Caki2 (cell line): Measurements from ENCODE around the gene VEGFB. TPM values are rescaled to one million over a fixed set of nuclear protein-coding genes. Genes with fewer than 3 reads are reported as not detected.
A peak's percentile ranks its signal among the peaks of the same experiment; 100 is the strongest.

Experiments used
- DNase-seq: peaks from one replicate; pipeline ENCODE4 v3.0.0-alpha.2; 2015; ENCODE audit warnings: low read depth
- in situ Hi-C: cut with HindIII; loops from 2 replicates; pipeline ENCODE4 v1.10.0; 2016; ENCODE audit warnings: low sequenced_read_pairs, low pct_unique_long_range_greater_than_20kb, mixed read lengths
- total RNA-seq: library from RNA; depleted of rRNA; stranded (reverse); fragments of >200 nt; shearing (Covaris generic); gene quantifications from 2 replicates; pipeline ENCODE4 v1.2.3, GENCODE V29; 2014; ENCODE audit warnings: low replicate concordance; rRNA removed

VEGFB gene, protein sequence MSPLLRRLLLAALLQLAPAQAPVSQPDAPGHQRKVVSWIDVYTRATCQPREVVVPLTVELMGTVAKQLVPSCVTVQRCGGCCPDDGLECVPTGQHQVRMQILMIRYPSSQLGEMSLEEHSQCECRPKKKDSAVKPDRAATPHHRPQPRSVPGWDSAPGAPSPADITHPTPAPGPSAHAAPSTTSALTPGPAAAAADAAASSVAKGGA
- total RNA-seq, result 52.8 and 66.2 TPM in 2 replicates

DNA sequence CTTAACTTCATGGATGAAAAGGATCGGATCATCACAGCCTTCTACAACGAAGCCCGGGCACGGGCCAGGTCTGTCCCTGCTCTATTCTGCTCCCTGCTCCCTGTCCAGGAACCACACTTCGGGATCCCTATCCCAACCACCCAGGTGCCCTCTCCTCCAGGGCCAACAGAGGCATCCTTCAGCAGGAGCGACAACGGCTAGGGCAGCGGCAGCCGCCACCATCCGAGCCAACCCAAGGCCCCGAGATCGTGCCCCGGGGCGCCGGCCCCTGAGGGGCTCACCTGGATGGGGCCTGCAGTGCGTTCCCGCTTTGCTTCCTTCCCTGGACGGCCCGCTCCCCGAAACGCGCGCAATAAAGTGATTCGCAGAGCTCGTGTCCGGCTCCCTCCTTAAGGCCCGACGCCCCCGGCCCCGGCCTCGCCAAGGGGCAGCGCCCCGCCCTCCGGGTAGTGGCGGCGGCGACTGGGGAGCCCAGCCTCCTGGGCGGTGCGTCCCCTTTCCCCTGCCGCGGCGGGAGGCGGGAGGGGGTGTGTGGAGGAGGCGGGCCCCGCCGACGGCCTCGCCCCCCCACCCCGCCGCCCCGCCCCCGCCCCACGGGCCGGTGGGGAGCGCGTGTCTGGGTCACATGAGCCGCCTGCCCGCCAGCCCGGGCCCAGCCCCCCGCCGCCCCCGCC is at the start of gene VEGFB:
Gene VEGFB, plus strand, starts transcription at position 672 of the 674 bp plus-strand sequence. CDS start 250 bp downstream, outside the sequence.
- peak; percentile 54 for DNase-seq
- in situ Hi-C loops, result no loop called here

DNA sequence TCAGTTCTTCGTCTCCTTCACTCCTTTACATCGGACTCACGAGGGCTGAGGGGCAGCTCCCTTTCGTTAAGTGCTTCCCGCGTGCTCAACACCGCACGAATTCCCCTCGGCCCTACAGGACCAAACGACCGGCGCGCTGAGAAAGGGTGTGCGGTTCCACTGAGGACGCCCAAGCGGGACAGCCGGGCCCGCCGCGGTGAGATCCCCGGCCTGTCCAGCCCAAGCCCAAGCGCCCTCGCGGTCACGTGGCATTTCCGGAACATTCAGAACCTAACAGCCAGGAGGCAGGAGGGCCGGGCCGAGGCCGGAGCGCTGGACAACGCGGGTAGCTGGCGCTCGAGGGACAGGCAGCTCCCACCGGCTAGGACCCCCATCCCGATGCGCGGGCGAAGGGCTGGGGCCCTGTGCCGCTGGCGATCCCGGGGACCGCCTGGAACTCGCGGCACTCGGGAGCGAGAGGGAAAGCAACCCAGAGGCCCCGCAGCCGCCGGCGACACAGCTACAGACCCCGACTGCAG is 49.1 kb upstream of the VEGFB start:
- in situ Hi-C loops, result no loop called here
- DNase-seq, result no peak

DNA sequence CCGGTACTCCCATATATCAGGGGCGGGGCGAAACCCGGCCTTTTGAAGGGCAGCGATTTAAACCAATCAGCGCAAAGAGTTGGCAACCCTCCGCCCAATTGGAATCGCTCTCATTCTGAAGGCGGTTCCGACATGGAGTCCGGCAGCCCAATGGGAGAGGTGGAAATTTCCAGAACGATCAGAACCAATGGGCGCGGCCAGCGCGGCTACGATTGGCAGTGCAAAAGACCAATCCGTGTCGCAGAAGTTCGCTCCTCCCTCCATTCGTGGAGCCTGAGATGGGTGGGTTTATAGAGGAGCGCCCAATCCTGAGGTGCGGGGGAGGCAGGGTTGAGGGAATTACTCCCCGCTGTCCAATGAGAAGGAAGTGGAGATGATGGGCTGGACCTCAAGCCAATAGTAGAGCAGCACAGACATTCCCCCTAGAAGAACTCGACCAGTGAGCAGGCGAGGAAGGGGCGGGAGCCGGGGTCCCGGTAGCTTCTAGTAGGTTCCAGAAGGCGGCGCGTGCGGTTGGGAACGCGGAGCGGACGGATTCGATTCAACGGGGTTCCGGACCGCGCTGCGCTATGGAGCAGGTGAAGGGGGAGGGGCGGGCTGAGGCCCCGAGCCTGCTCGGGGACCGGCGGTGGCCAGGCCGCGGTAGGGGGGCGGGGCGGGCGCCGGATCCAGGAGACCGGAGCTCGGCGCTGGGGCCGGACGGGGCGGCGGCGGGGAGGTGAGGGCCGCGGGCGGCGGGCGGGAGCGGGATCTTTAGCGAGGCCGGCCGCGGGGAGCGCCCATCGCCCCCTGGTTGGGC is 48.5 kb upstream of the VEGFB start, which contains the start of gene STIP1:
Gene STIP1, plus strand, starts transcription at position 479 of the 799 bp plus-strand sequence. Its CDS starts 91 bp downstream, at position 570.
- in situ Hi-C loops, result no loop called here
- peak; percentile 100 for DNase-seq

DNA sequence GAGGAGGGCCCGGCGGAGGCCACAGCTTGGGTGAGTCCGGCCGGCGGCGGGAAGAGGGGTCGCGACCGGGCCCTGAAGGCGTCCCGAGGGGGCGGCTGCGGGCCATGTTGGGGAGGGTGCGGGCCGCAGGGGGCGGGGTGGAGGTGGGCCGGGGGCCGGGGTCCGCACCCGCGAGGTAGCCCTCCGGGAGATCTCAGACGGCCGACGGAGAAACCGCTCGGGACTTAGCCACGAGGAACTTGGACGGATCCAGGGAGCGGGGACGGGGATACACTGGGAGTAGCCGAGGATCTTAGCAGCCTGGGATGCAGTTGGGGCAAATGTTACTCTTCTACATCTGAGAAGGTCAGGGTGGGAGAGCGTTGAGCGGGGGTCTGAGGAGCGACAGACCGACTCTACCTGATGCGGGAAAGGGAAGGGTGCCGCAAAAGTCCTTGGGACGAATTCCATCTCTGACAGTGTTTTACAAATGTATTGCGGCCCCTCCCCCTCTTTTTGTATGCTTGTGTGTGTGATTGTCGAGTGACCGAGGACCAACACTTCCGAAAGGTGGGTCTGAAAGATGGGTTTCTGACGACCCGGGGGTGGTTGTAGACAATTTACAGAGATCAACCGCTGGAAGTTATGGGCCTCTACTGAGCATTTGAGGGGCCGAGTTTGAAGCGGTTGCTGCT is 47.8 kb upstream of the VEGFB start:
- DNase-seq, result peak; percentile 22
- in situ Hi-C loops, result no loop called here

DNA sequence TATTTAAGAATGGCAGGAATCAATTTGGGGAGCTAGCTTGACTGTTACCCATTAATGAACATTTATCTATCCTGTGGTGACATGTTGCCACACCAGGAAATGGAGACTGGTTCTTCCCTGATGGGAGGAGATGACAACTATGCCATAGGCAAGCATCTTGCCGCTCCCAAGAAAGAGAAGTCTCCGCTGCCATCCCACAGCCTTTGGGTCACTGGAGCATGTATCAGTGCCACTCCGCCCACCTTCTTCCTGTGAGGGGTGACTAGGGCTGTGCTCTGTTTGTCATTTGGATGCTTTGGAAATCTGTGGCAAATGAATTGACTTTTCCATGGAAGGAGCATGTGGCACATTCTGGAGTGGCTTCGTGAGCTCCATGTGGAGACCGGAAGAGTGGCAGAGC is 42.0 kb upstream of the VEGFB start:
- no peak for DNase-seq
- in situ Hi-C loops, result no loop called here

DNA sequence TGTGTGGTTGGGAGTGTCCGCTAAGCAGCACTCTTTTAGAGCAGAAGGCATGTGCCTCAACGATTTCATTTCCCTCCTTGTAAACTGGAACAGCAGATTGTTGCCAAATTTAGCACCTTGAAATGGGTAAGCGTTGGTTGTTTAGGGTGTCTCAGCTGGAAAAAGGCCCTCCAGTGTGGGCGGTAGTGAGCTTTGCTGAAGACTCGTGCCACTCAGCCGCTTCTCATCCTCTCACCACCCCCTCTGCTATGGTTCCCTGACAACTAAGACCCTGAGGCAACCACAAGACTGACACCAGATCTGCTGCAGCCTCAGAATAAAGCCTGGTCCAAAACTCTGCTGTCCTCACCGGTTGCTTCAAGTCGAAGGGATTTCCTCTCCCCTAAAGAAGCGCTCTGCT is 37.8 kb upstream of the VEGFB start:
- no peak for DNase-seq
- in situ Hi-C loops, result no loop called here

DNA sequence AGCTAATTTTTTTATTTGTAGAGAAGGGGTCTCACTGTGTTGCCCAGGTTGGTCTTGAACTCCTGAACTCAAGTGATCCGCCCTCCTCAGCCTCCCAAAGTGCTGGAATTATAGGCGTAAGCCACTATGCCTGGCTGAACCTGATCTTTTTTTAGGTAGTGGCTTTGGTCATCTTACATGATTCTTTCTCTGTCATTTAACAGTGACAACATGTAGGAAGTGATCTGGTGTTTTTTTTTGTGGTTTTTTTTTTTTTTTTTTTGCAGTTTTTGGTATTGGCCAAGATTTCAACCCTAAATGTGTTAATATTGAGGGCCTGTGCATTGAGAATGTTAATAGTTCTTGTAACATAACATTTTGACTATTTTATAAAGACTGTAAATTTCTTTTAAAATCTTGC is 35.9 kb upstream of the VEGFB start:
- DNase-seq, result no peak
- in situ Hi-C loops, result no loop called here

DNA sequence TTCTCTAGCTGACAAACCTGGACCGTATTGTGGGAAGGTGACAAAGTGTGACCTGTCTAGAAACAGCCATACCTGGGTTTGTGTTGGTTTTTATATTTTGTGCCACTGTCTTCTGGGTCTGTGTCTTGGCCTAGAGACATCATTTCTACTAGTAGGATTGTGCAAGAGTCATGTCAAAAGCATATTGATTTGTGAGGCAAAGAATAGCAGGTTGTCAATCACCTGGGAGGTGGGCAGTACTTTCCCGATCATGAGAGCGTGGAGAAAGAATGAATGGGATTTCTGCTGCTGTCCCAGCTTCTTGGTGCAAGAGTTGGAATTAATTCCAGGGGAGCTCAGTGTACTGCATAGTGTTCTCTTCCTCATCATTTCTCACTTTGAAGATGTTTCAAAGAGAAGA is 32.8 kb upstream of the VEGFB start:
- no peak for DNase-seq
- in situ Hi-C loops, result no loop called here

DNA sequence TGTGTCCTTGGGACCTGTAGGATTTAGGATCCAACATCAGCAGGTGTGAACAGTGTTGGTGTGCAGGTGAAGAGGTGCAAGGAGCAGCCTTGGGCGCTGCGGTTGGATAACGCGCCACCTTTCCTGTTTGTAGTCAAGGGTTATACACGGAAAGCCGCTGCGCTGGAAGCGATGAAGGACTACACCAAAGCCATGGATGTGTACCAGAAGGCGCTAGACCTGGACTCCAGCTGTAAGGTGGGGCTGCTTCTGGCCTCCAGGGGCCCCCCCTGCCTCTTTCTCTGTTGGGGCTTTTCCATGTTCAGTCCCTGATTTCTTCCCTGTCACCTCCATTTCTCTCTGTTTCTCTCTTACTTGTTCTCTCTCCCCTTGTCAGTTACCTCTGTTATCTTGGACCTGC is 31.4 kb upstream of the VEGFB start:
- no peak for DNase-seq
- in situ Hi-C loops, result no loop called here

DNA sequence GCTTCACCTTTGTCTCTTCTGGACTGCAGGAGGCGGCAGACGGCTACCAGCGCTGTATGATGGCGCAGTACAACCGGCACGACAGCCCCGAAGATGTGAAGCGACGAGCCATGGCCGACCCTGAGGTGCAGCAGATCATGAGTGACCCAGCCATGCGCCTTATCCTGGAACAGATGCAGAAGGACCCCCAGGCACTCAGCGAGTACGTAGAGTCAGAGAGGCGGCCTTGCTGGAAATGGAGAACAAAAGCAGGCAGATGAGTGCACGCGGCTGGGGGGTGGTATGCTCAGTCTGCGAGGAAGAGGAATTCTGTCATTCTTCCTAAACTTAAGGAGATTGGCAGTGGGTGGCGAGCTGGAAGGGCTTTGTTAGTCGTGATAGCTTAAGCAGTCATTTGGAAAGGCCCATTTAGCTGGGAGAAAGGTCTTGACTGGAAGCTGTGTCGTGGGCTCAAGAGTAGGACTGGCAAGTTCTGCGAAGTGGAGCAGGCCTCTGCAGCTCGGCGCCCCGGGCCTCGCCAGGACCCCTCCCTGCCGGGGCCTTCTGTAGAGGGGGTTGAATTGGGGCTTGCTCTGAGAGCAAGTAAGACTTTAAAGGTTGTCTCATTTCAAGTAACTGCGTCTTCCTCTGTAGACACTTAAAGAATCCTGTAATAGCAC is 30.8 kb upstream of the VEGFB start:
- in situ Hi-C loops, result no loop called here

DNA sequence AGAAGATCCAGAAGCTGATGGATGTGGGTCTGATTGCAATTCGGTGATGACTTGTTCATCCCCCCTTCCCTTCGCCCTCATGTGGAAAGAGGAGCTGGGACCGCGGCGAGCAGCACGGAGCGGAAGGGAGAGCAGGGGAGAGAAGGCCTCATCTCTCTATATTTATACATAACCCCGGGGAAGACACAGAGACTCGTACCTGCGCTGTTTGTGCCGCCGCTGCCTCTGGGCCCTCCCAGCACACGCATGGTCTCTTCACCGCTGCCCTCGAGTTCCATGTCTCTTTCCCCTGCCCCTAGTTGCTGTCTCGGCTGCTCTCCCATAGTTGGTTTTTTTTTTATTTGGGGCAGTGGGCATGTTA is 30.3 kb upstream of the VEGFB start:
- in situ Hi-C loops, result no loop called here

More for the DNA sequence above, 30.8 kb upstream of the VEGFB start:
- DNase-seq, result no peak

DNA sequence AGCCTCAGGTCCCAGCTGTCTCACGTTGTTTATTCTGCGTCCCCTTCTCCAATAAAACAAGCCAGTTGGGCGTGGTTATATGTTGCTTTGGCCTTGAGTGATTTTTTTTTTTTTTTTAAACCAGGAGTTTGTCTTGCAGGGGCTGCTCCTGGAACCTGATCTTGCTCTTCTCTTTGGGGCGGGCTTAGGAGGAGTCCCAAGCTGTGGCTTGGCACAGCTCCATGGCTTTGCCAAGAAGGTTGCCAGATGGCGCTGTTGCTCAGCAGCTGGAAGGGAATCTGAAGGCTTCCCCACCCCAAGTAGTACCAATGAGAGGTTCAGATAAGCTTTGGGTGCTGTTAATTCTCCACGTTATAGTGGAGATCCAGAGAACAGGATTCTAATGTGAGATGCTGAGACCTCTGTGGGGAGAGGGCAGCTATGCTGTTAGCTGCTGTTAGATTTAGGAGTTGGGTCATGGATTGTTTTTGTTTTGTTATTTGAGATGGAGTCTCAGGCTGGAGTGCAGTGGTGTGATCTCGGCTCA is 29.9 kb upstream of the VEGFB start:
- in situ Hi-C loops, result no loop called here
- peak; percentile 82 for DNase-seq

More for the DNA sequence above, 30.3 kb upstream of the VEGFB start:
- DNase-seq, result no peak

DNA sequence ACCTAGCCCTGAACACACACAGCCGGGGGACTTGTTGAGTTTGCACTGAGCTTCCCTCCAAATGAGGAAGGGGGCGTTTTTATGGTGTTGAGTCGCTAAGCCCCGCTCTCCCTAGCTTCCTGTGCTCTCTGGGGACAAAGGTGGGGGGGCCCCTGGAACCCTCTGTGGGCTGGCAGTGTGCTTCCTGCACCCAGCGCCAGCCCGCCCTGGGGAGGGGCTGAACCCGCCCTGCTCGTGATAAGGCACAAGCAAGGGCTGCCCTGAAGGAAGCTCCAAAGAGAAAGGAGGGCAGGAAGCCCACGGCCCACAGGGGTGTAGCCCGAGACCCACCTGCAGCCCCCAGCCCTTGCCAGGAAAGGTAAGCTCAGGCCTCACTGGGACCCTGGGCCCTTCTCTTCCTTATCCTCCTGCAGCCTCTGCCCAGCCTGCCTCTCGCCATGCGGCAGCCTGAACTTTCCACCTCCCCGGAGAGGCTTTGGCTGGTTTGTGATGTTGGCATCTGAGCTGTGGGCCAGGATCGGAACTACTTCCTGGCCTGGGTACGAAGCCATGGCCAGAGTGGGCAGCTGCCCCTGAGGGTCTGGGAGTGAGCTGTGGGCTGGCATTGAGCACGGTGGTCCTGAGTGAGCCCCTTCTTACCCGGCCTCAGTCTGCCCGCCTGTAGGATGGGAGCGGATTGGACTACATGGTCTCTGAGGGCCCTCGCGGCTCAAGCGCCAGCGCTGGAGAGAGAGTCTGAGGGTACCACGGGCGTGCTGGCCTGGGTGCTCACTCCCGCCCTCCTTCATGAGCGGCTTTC is 27.7 kb upstream of the VEGFB start, which contains the start of gene FERMT3:
Gene FERMT3, plus strand, starts transcription at position 265 of the 799 bp plus-strand sequence. CDS start 644 bp downstream, outside the sequence.
- in situ Hi-C loops, result no loop called here
- no peak for DNase-seq

DNA sequence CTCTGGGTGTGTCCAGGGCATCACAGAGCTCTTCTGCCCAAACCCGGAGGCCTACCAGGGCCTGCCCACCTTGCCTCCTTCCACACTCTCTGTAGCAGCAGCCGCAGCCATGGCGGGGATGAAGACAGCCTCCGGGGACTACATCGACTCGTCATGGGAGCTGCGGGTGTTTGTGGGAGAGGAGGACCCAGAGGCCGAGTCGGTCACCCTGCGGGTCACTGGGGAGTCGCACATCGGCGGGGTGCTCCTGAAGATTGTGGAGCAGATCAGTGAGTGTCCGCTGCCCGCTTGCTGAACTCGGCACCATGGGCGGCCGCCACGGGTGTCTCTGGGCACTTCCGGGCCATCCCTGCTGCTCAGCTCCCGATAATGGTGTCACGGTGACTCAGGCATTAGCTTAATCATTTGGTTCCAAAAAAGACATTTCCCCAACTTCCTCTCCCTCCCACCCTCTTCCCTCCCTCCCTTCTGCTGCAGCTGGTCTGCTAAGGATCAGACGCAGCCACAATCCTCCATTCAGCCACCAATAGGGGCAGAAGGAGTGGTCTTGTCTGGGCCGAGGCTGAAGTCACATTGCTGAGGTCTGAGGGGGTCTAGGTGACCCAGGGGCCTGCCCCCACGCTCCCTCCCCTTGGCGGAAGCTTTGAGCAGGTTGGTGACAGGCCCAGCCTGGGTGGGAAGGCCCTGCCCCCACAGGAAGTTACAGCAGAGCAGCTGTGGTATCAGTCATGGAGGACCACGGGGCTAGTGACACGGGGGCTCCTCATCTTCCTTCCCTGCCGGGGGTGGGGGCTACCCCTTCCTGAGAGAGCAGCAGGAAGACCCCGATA is 26.9 kb upstream of the VEGFB start:
- no peak for DNase-seq

DNA sequence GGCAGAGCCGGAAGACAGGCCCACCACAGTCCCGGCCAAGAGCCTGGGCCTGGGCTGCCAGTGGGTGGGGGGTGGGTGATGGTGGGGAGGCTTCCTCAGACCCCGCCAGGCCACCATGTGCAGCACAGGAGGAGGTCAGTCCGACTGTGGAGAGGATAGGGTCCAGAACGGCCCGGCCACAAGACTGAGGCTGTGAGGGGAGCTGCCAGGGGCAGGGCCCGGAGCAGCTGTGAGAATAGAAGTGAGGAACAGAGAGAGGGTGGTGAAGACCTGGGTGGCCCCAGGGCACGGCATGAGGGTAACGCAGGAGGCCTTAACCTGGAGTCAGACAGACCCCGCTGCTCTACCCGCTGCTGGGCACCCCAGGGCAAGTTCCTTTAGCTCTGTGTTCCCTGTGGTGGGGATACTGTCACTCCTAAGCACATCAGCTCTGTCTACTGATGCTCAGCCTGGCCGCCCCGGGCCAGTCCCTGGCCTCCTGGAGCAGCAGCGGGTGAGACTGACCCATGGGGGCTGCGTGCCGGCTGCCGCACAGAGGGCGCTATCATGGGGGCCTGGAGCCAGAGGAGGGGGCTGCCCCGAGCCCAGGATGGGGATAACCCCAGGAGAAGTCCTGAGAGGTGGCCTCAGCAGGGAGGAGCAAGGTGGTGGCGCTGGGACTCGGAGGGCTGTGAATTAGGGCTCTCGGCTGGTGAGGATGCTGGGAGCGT is 26.1 kb upstream of the VEGFB start:
- DNase-seq, result no peak
- in situ Hi-C loops, result no loop called here

More for the DNA sequence above, 26.9 kb upstream of the VEGFB start:
- in situ Hi-C loops, result no loop called here
